Vagina (tissue), 2 donors: ENCODE results near the gene RABL3. TPM values are rescaled to one million over a fixed set of nuclear protein-coding genes. Genes with fewer than 3 reads are reported as not detected.
"Not testable (repeated sequence)": the region's sequence is repeated elsewhere in the genome, so short reads cannot be mapped to it uniquely, and the experiment has no call there.

Experiments used
- DNase-seq, 2 donors: peaks; one replicate each; pipeline ENCODE4 v3.0.0-alpha.2; 2017; ENCODE audit errors: extremely low spot score in 2 of 2
- H3K27ac ChIP-seq: fragments of 200-600 bp; sonication (generic); one replicate; pipeline ENCODE4 v1.5.1; 2019
- H3K27me3 ChIP-seq: fragments of 200-600 bp; sonication (generic); one replicate; pipeline ENCODE4 v1.5.1; 2019
- H3K36me3 ChIP-seq, 2 donors: fragments of 200-600 bp; sonication (generic); one replicate each; pipeline ENCODE4 v1.5.1; 2017 to 2019
- H3K4me1 ChIP-seq: fragments of 200-600 bp; sonication (generic); one replicate; pipeline ENCODE4 v1.5.1; 2019
- H3K4me3 ChIP-seq, 2 donors: fragments of 200-600 bp; sonication (generic); 1 replicate in 1 of 2; 2 replicates in 1 of 2; pipeline ENCODE4 v1.5.1; 2016 to 2019
- H3K9me3 ChIP-seq: fragments of 200-600 bp; sonication (generic); one replicate; pipeline ENCODE4 v1.5.1; 2019
- CTCF ChIP-seq, 3 experiments: fragments of 450-650 bp in 2 of 3; fragments of 200-600 bp in 1 of 3; sonication (generic) in 1 of 3; IDR thresholded peaks; one replicate each; pipeline ENCODE4 v1.5.1; 2017 to 2019; ENCODE audit warnings: antibody characterized with exemption in 3 of 3, mild to moderate bottlenecking in 2 of 3, moderate library complexity in 2 of 3
- POLR2A ChIP-seq, 2 donors: fragments of 450-650 bp; IDR thresholded peaks; one replicate each; pipeline ENCODE4 v1.6.1; 2017; ENCODE audit warnings: antibody characterized with exemption in 2 of 2, mild to moderate bottlenecking in 2 of 2, moderate library complexity in 2 of 2
- POLR2AphosphoS5 ChIP-seq, 2 donors: sonication (generic); formaldehyde crosslinking; IDR thresholded peaks; one replicate each; pipeline ENCODE4 v1.9.0; 2017; ENCODE audit warnings: antibody characterized with exemption in 2 of 2, mild to moderate bottlenecking in 2 of 2, low read depth in 1 of 2; ENCODE audit not compliant: insufficient read depth in 1 of 2
- intact Hi-C: fragments of 100-400 bp; cut with DNase I; formaldehyde crosslinking; loops from one replicate; pipeline ENCODE4 v1.15.1; 2023
- total RNA-seq: library from RNA; depleted of rRNA; stranded (reverse); fragments of >200 nt; gene quantifications from one replicate; pipeline ENCODE4 v1.2.3, GENCODE V29; 2016

RABL3 gene
- total RNA-seq, 1 donor from 2014 or later, result 12.8 TPM

- Histone ChIP-seq H3K36me3 (no peaks in the 10 kb centered on the region), H3K9me3 (no peaks in the 10 kb centered on the region), H3K27ac (no peak overlapping the region), H3K27me3 (no peaks in the 10 kb centered on the region), H3K4me1 (peaks cover 16% of the 10 kb centered on the region), H3K4me3 (no peak overlapping the region)
- intact Hi-C loops, result no loop called here
- TF ChIP-seq POLR2A (IDR thresholded peaks at IDR 0.05), result no peak
- no peak for TF ChIP-seq POLR2AphosphoS5 (IDR thresholded peaks at IDR 0.05; ENCODE audit: insufficient read depth in 1 of 2, low read depth in 1 of 2)
- TF ChIP-seq CTCF (IDR thresholded peaks at IDR 0.05), result no peak
- DNase-seq, result no peak
Measured at GRCh38 chr3:120681506-120682038, 60.7 kb downstream of the RABL3 start.

- TF ChIP-seq CTCF (IDR thresholded peaks at IDR 0.05) (no peak), POLR2AphosphoS5 (IDR thresholded peaks at IDR 0.05; ENCODE audit: insufficient read depth in 1 of 2, low read depth in 1 of 2) (no peak), POLR2A (IDR thresholded peaks at IDR 0.05) (no peak)
- Histone ChIP-seq H3K36me3 (no peaks in the 10 kb centered on the region), H3K9me3 (no peaks in the 10 kb centered on the region), H3K4me3 (no peak overlapping the region), H3K27ac (no peak overlapping the region), H3K4me1 (peaks cover 16% of the 10 kb centered on the region), H3K27me3 (no peaks in the 10 kb centered on the region)
- no peak for DNase-seq
- intact Hi-C loops, result no loop called here
Measured at GRCh38 chr3:120681018-120681417, 61.3 kb downstream of the RABL3 start.

- no peak for TF ChIP-seq CTCF (IDR thresholded peaks at IDR 0.05)
- TF ChIP-seq POLR2A (IDR thresholded peaks at IDR 0.05), result no peak
- TF ChIP-seq POLR2AphosphoS5 (IDR thresholded peaks at IDR 0.05; ENCODE audit: insufficient read depth in 1 of 2, low read depth in 1 of 2), result no peak
- DNase-seq, result no peak
- H3K36me3 ChIP-seq, result no peaks in the 10 kb centered on the region
- H3K9me3 ChIP-seq, result no peaks in the 10 kb centered on the region
- intact Hi-C loops, result no loop called here
- H3K27ac ChIP-seq, result no peak overlapping the region
- H3K4me3 ChIP-seq, result no peak overlapping the region
- H3K4me1 ChIP-seq, result peaks cover 16% of the 10 kb centered on the region
- H3K27me3 ChIP-seq, result no peaks in the 10 kb centered on the region
Measured at GRCh38 chr3:120680193-120680894, 62.0 kb downstream of the RABL3 start.

- DNase-seq, result no peak
- Histone ChIP-seq H3K4me3 (no peak overlapping the region), H3K27me3 (no peaks in the 10 kb centered on the region), H3K4me1 (peaks cover 16% of the 10 kb centered on the region), H3K9me3 (no peaks in the 10 kb centered on the region), H3K36me3 (no peaks in the 10 kb centered on the region), H3K27ac (peak overlapping the region; percentile 21)
- TF ChIP-seq POLR2A (IDR thresholded peaks at IDR 0.05), result no peak
- TF ChIP-seq CTCF (IDR thresholded peaks at IDR 0.05), result no peak
- TF ChIP-seq POLR2AphosphoS5 (IDR thresholded peaks at IDR 0.05; ENCODE audit: insufficient read depth in 1 of 2, low read depth in 1 of 2), result no peak
- intact Hi-C loops, result no loop called here
Measured at GRCh38 chr3:120678984-120679383, 63.3 kb downstream of the RABL3 start.

- Histone ChIP-seq H3K27ac (peak overlapping the region; percentile 21), H3K36me3 (no peaks in the 10 kb centered on the region), H3K4me3 (no peak overlapping the region), H3K27me3 (no peaks in the 10 kb centered on the region), H3K9me3 (no peaks in the 10 kb centered on the region), H3K4me1 (peaks cover 16% of the 10 kb centered on the region)
- no peak for DNase-seq
- TF ChIP-seq CTCF (IDR thresholded peaks at IDR 0.05) (no peak), POLR2AphosphoS5 (IDR thresholded peaks at IDR 0.05; ENCODE audit: insufficient read depth in 1 of 2, low read depth in 1 of 2) (no peak), POLR2A (IDR thresholded peaks at IDR 0.05) (no peak)
- intact Hi-C loops, result no loop called here
Measured at GRCh38 chr3:120678331-120678947, 63.9 kb downstream of the RABL3 start.

GRCh38 chr3:120677193-120677592, 65.1 kb downstream of the RABL3 start:
- H3K27me3 ChIP-seq, H3K36me3 ChIP-seq, H3K4me3 ChIP-seq, H3K9me3 ChIP-seq, DNase-seq, H3K27ac ChIP-seq, intact Hi-C loops: not testable (repeated sequence)
- peaks cover 16% of the 10 kb centered on the region for H3K4me1 ChIP-seq
